Subcutaneous adipose tissue (tissue), 4 donors: Measurements from ENCODE around the gene LAMB3. TPM values are rescaled to one million over a fixed set of nuclear protein-coding genes. Genes with fewer than 3 reads are reported as not detected.

Experiments used
- CTCF ChIP-seq: fragments of 450-650 bp; IDR thresholded peaks from one replicate; pipeline ENCODE4 v1.5.1; 2016; ENCODE audit warnings: low read depth, mild to moderate bottlenecking, control low read depth, antibody characterized with exemption, moderate library complexity
- total RNA-seq, 4 donors: library from RNA; depleted of rRNA; stranded (reverse); fragments of >200 nt; gene quantifications; one replicate each; pipeline ENCODE4 v1.1.0, GENCODE V29; 2016

Gene LAMB3
- total RNA-seq, 4 donors from 2014 or later: 5.5 to 32.4 (median 21.3) TPM

- TF ChIP-seq CTCF: no peak
These were observed 29.1 kb downstream of the LAMB3 start for GRCh38 chr1:209622841-209623829.

GRCh38 chr1:209621741-209622655, 30.2 kb downstream of the LAMB3 start:
- TF ChIP-seq CTCF: no peak

GRCh38 chr1:209621286-209621685, 30.9 kb downstream of the LAMB3 start:
- TF ChIP-seq CTCF: no peak

- TF ChIP-seq CTCF: no peak
These were observed 31.7 kb downstream of the LAMB3 start for GRCh38 chr1:209620487-209620884.

- no peak for TF ChIP-seq CTCF
These were observed 32.3 kb downstream of the LAMB3 start for GRCh38 chr1:209619696-209620486.

GRCh38 chr1:209618756-209619420, 33.3 kb downstream of the LAMB3 start:
- TF ChIP-seq CTCF: no peak
